ENCODE measurements around the gene SIVA1.

SIVA1 gene

DNA sequence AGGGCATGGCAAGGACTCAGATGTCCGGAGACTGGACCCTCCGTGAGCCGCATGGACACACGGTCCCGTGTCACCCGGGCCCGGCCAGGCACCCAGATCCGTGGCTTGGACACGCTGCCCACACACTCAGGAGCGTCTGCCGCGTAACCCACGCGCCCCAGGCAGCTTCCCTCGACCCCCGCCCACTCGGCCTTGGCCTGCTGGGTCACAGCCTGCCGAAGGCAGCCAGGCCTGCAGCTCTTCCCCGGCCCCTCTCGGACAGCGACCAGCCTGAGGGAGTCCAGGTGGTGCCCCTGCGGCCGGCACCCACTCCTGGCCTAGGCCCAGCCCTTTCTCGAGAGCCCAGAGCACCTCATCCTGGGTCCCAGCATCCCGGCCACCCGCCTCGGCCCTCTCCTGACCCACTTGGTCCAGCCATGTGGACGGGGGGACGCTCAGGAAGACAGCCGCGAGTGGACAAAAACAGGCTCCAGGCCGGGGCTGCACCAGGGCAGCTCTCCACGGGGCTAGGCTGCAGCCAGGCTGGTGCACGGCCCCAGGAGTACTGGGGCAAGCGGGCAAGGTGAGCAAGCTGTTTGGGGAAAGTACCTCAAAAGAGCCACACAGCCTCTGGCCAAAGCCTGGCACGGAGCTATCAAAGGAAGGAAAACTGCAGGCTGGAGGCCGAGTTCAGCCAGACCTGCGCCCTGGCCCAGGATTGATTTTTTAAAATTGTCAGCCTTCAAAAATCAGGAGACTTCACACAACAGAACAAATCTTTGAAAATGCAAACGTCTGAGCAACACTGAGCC lies 36.1 kb downstream of the SIVA1 start:
- H3K36me3 ChIP-seq (ENCODE audit: low read depth): peaks cover 66% of the 10 kb centered on the region
- TF ChIP-seq, protein P1, sequence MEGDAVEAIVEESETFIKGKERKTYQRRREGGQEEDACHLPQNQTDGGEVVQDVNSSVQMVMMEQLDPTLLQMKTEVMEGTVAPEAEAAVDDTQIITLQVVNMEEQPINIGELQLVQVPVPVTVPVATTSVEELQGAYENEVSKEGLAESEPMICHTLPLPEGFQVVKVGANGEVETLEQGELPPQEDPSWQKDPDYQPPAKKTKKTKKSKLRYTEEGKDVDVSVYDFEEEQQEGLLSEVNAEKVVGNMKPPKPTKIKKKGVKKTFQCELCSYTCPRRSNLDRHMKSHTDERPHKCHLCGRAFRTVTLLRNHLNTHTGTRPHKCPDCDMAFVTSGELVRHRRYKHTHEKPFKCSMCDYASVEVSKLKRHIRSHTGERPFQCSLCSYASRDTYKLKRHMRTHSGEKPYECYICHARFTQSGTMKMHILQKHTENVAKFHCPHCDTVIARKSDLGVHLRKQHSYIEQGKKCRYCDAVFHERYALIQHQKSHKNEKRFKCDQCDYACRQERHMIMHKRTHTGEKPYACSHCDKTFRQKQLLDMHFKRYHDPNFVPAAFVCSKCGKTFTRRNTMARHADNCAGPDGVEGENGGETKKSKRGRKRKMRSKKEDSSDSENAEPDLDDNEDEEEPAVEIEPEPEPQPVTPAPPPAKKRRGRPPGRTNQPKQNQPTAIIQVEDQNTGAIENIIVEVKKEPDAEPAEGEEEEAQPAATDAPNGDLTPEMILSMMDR (IDR thresholded peaks at IDR 0.05; ENCODE audit: poor library complexity, severe bottlenecking): no peak
- no peaks in the 10 kb centered on the region for H3K27me3 ChIP-seq (ENCODE audit: insufficient read depth, poor library complexity, severe bottlenecking)
- H3K9me3 ChIP-seq (ENCODE audit: severe bottlenecking): no peaks in the 10 kb centered on the region
- H3K4me3 ChIP-seq (ENCODE audit: severe bottlenecking): no peak overlapping the region
- H3K4me1 ChIP-seq (ENCODE audit: insufficient read depth, poor library complexity, severe bottlenecking): peaks cover 5% of the 10 kb centered on the region
- no peak for ATAC-seq (ENCODE audit: low read depth)
- no peak overlapping the region for H3K27ac ChIP-seq (ENCODE audit: poor library complexity, severe bottlenecking)
- no peak for DNase-seq (ENCODE audit: low spot score)

DNA sequence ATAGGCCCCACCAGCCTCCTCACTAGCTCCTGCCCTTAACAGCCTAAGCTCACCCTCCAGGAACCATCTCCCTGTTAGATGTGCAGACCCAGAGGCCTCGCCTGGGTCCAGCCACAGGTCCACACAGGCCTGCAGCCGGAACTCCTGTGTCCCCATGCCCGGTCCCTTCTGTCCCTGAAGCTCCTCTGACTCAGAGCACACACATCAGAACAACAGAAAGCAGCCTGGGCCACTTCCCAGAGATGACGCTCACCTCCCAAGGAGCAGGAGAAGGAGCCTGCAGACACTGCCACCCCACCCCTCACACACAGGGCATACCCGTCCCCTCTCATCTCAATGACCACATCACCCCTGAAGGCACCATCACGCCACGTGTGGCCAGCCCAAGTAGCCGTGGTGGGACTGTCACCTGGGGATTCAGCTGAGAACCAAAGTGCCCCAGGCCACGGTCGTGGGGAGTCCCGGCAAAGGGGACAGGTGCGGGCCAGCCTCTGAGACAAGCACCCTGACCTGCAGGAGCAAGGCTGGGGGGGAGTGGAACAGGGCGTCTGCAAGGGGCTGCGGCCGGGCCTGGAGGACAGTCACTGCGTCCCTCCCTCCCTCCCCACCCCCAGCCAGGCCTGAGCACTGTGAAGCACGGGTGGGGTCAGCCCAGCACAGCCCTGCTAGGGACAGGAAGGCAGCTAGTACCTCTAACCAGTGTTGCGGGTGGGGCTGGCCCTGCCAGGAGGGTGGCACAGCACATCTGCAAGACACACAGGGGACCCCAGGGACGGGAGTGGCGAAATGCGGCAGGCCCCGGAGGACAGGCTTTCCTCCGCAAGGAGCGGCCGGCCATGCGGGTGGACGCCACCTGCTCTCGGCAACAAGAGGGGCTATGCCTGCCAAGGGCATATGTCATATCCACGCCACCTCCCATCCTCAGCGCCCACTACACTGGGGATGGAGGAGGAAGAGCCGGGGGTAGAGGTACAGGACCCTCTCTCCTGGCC lies 37.1 kb downstream of the SIVA1 start:
- peaks cover 56% of the 10 kb centered on the region for H3K36me3 ChIP-seq (ENCODE audit: low read depth)

DNA sequence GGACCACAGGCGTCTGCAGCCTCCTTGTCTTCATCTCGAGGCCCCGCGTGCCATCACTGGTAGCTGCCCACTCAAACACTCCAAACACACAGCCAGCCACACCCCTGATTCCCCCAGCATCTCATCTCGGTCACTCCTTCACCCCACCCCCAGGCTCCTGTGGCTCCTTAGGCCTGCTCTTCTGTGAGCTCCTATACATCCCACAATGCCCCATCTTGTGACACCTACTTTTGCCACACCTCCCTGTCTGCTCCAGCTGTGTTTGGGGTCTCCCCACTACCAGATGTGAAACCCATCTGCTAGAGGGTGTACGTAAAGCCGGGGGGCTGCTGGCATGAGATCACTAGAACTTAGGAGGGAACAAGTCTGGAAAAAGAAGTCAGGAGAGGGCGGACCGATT lies 38.5 kb downstream of the SIVA1 start:
- Histone ChIP-seq H3K36me3 (ENCODE audit: low read depth) (peaks cover 55% of the 10 kb centered on the region), H3K9me3 (ENCODE audit: severe bottlenecking) (no peaks in the 10 kb centered on the region), H3K4me3 (ENCODE audit: severe bottlenecking) (no peak overlapping the region), H3K27ac (ENCODE audit: poor library complexity, severe bottlenecking) (no peak overlapping the region), H3K27me3 (ENCODE audit: insufficient read depth, poor library complexity, severe bottlenecking) (no peaks in the 10 kb centered on the region), H3K4me1 (ENCODE audit: insufficient read depth, poor library complexity, severe bottlenecking) (peaks cover 7% of the 10 kb centered on the region)
- TF ChIP-seq, protein P1 (IDR thresholded peaks at IDR 0.05; ENCODE audit: poor library complexity, severe bottlenecking): no peak
- DNase-seq (ENCODE audit: low spot score) (no peak), ATAC-seq (ENCODE audit: low read depth) (no peak)

More for the DNA sequence above, 37.1 kb downstream of the SIVA1 start:
- no peak overlapping the region for H3K4me3 ChIP-seq (ENCODE audit: severe bottlenecking)
- H3K9me3 ChIP-seq (ENCODE audit: severe bottlenecking): no peaks in the 10 kb centered on the region
- ATAC-seq (ENCODE audit: low read depth) (no peak), DNase-seq (ENCODE audit: low spot score) (no peak)
- H3K4me1 ChIP-seq (ENCODE audit: insufficient read depth, poor library complexity, severe bottlenecking): peaks cover 7% of the 10 kb centered on the region
- no peaks in the 10 kb centered on the region for H3K27me3 ChIP-seq (ENCODE audit: insufficient read depth, poor library complexity, severe bottlenecking)
- TF ChIP-seq, protein P1 (IDR thresholded peaks at IDR 0.05; ENCODE audit: poor library complexity, severe bottlenecking): no peak
- H3K27ac ChIP-seq (ENCODE audit: poor library complexity, severe bottlenecking): no peak overlapping the region

DNA sequence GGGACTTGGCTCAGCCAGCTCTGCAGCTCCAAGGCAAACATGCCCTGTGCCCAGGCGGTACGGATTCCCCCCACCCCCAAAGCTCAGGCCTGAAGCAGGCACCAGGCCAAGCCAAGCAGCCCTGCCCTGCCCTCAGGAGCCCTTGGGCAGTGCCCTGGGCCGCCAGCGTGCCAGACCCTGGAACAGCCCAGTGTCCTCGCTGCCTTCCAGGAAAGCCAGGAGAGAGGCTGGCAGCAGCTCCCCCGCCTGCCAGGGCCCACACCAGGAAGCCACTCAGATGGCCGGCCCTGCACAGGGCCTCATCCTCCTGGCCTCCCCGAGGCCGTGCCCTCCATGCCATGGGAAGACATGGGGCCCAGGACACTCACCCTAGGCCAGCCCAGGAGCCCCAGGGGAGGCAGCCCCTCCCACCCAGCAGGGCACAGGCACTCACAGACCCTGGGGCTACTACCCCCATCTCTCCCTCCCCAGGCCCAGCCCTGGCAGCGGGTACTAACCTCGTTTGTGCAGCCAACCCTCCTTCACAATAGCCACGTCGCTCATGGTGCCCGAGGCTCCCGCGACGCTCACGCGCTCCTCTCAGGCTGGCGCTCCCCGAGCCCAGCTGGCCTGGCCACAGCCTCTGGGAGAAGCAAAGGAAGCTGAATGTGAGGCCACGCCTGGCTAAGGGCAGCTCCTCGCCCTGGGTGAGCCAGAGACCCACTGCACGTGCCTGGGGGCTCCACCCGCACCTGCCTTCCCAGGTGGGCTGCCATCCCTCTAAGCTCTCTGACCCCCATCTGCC lies 39.3 kb downstream of the SIVA1 start:
- H3K4me3 ChIP-seq (ENCODE audit: severe bottlenecking): no peak overlapping the region
- TF ChIP-seq, protein P1 (IDR thresholded peaks at IDR 0.05; ENCODE audit: poor library complexity, severe bottlenecking): no peak
- ATAC-seq (ENCODE audit: low read depth) (no peak), DNase-seq (ENCODE audit: low spot score) (no peak)
- peak overlapping the region; percentile 74 for H3K27ac ChIP-seq (ENCODE audit: poor library complexity, severe bottlenecking)
- peaks cover 55% of the 10 kb centered on the region for H3K36me3 ChIP-seq (ENCODE audit: low read depth)
- H3K9me3 ChIP-seq (ENCODE audit: severe bottlenecking): no peaks in the 10 kb centered on the region
- peaks cover 7% of the 10 kb centered on the region for H3K4me1 ChIP-seq (ENCODE audit: insufficient read depth, poor library complexity, severe bottlenecking)
- H3K27me3 ChIP-seq (ENCODE audit: insufficient read depth, poor library complexity, severe bottlenecking): no peaks in the 10 kb centered on the region
